Measurements from ENCODE around the gene SYT17. TPM values are rescaled to one million over a fixed set of nuclear protein-coding genes. Genes with fewer than 3 reads are reported as not detected.

Gene SYT17
- total RNA-seq, 1 donor from 2014 or later: 10.7 TPM

- no peak for TF ChIP-seq CTCF (IDR thresholded peaks at IDR 0.05; ENCODE audit: unreplicated experiment)
- H3K4me3 Mint-ChIP-seq (ENCODE audit: low read depth): no peak overlapping the region
- H3K4me1 Mint-ChIP-seq (ENCODE audit: low read depth): no peaks in the 10 kb centered on the region
Observed at GRCh38 chr16:19162085-19162484, 6.0 kb upstream of the SYT17 start.

GRCh38 chr16:19163215-19163614 is 4.8 kb upstream of the SYT17 start:
- Mint-ChIP-seq H3K27ac (no peak overlapping the region), H3K27me3 (peaks cover 22% of the 10 kb centered on the region), H3K4me3 (ENCODE audit: low read depth) (no peak overlapping the region), H3K4me1 (ENCODE audit: low read depth) (no peaks in the 10 kb centered on the region), H3K36me3 (ENCODE audit: insufficient read depth) (no peaks in the 10 kb centered on the region), H3K9me3 (ENCODE audit: low read depth) (no peaks in the 10 kb centered on the region)
- no peak for DNase-seq (ENCODE audit: low spot score, unreplicated experiment)
- no peak for TF ChIP-seq CTCF (IDR thresholded peaks at IDR 0.05; ENCODE audit: unreplicated experiment)

More at GRCh38 chr16:19162085-19162484, 6.0 kb upstream of the SYT17 start:
- no peak overlapping the region for H3K27ac Mint-ChIP-seq
- H3K27me3 Mint-ChIP-seq: peaks cover 29% of the 10 kb centered on the region
- no peaks in the 10 kb centered on the region for H3K36me3 Mint-ChIP-seq (ENCODE audit: insufficient read depth)
- H3K9me3 Mint-ChIP-seq (ENCODE audit: low read depth): no peaks in the 10 kb centered on the region
- no peak for DNase-seq (ENCODE audit: low spot score, unreplicated experiment)

DNA sequence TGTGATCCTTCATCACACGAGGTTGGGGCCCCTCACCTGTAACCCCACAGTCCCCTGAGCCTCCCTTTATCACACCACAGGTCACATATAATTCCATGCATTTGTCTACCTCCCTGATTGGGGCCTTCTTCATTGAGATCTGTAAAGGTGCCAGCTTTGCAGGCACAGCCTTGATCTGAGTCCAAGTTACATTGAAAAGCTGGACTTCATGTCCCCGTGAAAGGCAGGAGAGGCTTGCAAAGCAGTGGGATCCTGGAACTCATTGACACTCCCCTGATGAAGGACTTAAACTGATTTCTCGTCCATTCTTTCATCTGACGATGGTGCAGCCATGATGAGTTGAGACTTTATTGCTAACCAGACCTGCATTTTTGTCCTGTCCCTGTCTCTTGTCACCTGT is 3.8 kb upstream of the SYT17 start:
- no peak overlapping the region for H3K27ac Mint-ChIP-seq
- no peaks in the 10 kb centered on the region for H3K36me3 Mint-ChIP-seq (ENCODE audit: insufficient read depth)
- no peak overlapping the region for H3K4me3 Mint-ChIP-seq (ENCODE audit: low read depth)
- DNase-seq (ENCODE audit: low spot score, unreplicated experiment): no peak
- H3K27me3 Mint-ChIP-seq: peaks cover 15% of the 10 kb centered on the region
- peaks cover 1% of the 10 kb centered on the region for H3K4me1 Mint-ChIP-seq (ENCODE audit: low read depth)
- TF ChIP-seq CTCF (IDR thresholded peaks at IDR 0.05; ENCODE audit: unreplicated experiment): no peak
- H3K9me3 Mint-ChIP-seq (ENCODE audit: low read depth): no peaks in the 10 kb centered on the region

DNA sequence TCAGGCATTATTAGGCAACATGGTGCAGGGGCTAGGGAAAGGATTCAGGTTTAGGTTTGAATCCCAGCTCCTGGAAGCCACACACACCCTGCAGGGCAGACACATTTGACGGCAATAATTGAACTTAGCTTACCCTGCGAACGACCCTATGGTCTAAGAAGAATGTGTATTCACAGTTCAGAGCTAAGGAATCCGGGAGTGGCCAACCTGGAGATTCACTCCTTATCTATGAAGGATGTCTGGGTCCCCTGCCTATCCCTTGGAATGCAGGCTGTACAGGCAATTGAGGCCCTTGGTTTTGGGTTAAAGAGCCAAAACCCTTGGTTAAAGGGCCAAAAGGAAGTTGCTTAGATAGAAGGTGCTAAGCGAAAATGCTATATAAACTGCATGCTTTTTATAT is 2.9 kb upstream of the SYT17 start:
- Mint-ChIP-seq H3K9me3 (ENCODE audit: low read depth) (no peaks in the 10 kb centered on the region), H3K27me3 (peaks cover 19% of the 10 kb centered on the region), H3K27ac (no peak overlapping the region)

DNA sequence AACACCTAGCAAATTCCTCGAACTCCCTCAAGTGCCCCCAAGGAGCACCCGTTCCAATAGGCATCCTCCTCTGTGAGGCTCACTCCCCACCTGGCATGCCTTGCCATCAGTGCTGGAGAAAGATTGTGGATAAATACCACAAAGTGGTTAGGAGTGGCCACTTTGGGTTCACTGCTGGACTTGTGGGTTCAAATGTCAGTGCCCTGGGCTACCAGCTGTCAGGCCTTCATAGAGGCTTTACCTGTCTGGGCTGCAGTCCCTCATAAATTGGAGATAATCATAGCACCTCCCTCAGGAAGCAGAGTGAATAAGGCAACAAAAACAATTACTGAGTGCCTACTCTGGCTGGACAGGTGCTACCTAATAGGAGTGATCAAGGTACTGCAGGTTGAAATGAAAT is 1.5 kb upstream of the SYT17 start:
- no peaks in the 10 kb centered on the region for H3K36me3 Mint-ChIP-seq (ENCODE audit: insufficient read depth)
- H3K4me1 Mint-ChIP-seq (ENCODE audit: low read depth): peaks cover 5% of the 10 kb centered on the region
- DNase-seq (ENCODE audit: low spot score, unreplicated experiment): no peak
- TF ChIP-seq CTCF (IDR thresholded peaks at IDR 0.05; ENCODE audit: unreplicated experiment): no peak
- no peak overlapping the region for H3K27ac Mint-ChIP-seq
- no peaks in the 10 kb centered on the region for H3K9me3 Mint-ChIP-seq (ENCODE audit: low read depth)
- peaks cover 30% of the 10 kb centered on the region for H3K27me3 Mint-ChIP-seq
- no peak overlapping the region for H3K4me3 Mint-ChIP-seq (ENCODE audit: low read depth)

More for the DNA sequence above, 2.9 kb upstream of the SYT17 start:
- H3K36me3 Mint-ChIP-seq (ENCODE audit: insufficient read depth): no peaks in the 10 kb centered on the region
- H3K4me1 Mint-ChIP-seq (ENCODE audit: low read depth): peaks cover 5% of the 10 kb centered on the region
- DNase-seq (ENCODE audit: low spot score, unreplicated experiment): no peak
- no peak overlapping the region for H3K4me3 Mint-ChIP-seq (ENCODE audit: low read depth)
- TF ChIP-seq CTCF (IDR thresholded peaks at IDR 0.05; ENCODE audit: unreplicated experiment): no peak
